Forelimb muscle (tissue), 1 donor: ENCODE results near the gene ADGRV1. TPM values are rescaled to one million over a fixed set of nuclear protein-coding genes. Genes with fewer than 3 reads are reported as not detected.
"Not testable (repeated sequence)": the region's sequence is repeated elsewhere in the genome, so short reads cannot be mapped to it uniquely, and the experiment has no call there.

Experiments
- DNase-seq: peaks from one replicate; pipeline ENCODE4 v3.0.0-alpha.2; 2013; ENCODE audit warnings: low read depth
- polyA plus RNA-seq: library from polyadenylated mRNA; unstranded; fragments of 120-200 nt; gene quantifications from one replicate; pipeline ENCODE4 v1.2.1, GENCODE V29; 2013; ENCODE audit not compliant: insufficient read length

ADGRV1 gene
- polyA plus RNA-seq, 1 donor, result 0.92 TPM

- no peak for DNase-seq
Measured at GRCh38 chr5:90551376-90551775, 7.2 kb upstream of the ADGRV1 start.

GRCh38 chr5:90553711-90554110 lies 4.9 kb upstream of the ADGRV1 start:
- DNase-seq, result no peak

GRCh38 chr5:90554358-90555006 lies 4.1 kb upstream of the ADGRV1 start:
- no peak for DNase-seq

DNA sequence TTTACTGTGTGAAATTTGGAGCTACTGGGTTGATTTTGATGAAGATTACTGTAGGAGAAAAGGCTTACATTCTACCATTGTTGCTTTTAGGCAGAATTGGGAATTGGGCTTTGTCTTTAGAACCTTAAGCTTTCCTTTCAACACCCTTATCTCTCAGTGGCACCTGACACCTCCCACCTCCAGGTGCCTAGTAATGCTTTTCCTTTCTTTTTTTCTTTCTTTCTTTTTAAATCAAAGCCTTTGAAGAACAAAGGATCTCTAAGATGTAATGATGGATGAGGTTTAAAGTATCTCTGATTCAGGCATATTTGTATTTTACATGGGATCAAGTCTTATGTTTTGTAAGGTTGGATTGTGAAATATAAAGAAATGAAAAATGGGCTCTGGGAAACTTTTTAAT lies 2.9 kb upstream of the ADGRV1 start:
- DNase-seq, result no peak

DNA sequence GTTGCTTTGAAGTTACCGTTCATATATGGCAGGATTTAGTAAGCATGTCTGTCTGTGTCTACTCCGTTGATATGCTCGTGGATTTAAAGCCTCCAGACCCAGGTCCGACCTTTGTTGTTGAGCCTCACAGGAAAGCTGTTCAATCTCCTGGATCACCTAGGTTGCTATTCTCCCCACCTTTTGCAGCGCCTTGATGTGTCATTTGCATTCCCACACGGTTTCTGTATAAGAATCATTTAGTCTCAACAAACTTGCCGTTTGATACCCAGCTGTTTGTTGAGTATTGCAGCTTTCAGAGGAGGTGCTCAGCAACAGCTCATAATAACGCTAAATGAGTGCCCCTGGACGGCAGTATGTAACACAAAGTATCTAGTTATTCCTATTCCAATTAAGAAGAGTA lies 1.2 kb upstream of the ADGRV1 start:
- DNase-seq, result no peak

GRCh38 chr5:90557871-90558270 lies 726 bp upstream of the ADGRV1 start:
- no peak for DNase-seq

DNA sequence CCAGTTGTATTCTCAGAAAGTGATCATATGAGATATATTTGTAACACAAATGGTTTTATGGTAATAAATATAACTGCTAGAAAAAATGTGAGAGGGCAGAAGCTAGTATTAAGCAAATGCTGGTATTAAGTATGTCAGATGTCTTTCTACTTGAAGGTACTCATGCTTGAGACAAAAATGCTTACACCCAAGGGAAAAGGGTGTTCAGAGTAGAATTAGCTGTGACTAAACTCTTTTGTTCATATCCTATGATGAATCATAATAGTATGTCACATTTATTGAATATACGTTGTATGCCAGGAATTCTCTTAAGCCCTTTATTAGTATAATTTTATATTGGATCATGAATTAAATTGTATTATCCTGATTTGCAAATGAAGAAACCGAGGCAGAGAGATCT lies 2.2 kb downstream of the ADGRV1 start:
- DNase-seq, result no peak

DNA sequence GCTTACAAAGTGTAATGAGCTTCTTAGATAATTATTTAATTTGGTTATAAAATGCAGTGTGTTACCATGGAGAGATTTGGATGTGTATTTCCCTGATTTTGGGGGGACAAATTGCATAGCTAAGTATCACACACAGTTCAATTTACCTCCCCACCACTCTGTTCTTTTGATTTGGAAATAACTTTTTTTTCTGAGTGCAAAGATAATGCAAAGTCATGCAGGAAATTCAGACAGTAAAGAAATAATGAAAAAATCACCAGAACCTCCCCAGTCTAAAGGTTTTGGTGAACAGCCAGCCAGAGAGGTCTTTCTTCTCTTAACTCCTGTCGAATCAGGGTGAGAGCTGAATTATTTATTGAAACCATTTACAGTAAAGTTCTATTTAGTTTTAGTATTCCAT lies 3.2 kb downstream of the ADGRV1 start:
- no peak for DNase-seq

DNA sequence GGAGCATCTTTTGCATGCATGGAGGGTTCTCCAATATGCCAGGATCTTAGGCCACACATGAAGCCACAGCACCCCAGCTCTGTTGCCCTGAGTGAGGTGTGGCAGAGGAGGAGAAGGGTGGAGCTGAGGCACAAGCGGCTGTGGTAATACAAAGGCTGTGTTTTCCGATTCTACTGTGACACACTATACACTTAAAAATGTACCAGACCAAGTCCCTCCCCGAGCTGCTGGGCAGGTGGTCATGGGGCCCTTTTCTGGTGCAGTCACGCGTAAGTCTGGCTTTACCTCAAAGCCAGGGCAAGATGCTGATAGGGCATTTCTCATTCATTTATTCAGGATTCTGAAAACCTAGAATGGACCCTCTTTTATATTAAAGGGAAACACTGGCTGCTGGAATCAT lies 3.7 kb downstream of the ADGRV1 start:
- DNase-seq, result no peak

GRCh38 chr5:90563108-90563507 lies 4.5 kb downstream of the ADGRV1 start:
- DNase-seq, result no peak

- DNase-seq, result no peak
Measured at GRCh38 chr5:90565491-90565890, 6.9 kb downstream of the ADGRV1 start.

DNA sequence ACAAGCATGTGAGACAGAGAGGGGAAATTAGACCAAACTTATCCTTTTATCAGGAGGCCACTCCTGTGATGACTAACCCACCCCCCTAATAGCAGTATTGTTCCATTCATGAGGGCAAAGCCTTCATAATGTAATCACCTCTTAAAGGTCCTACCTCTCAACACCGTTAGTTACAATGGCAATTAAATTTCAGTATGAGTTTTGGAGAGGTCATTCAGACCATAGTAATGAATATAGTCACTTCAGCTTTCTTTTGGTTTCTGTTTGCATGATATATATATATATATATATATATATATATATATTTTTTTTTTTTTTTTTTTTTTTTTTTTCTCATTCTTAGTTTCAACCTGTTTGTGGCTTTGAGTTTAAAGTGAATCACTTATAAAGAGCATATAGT lies 10.5 kb downstream of the ADGRV1 start:
- DNase-seq, result no peak

- DNase-seq, result no peak
Measured at GRCh38 chr5:90570034-90570433, 11.4 kb downstream of the ADGRV1 start.

DNA sequence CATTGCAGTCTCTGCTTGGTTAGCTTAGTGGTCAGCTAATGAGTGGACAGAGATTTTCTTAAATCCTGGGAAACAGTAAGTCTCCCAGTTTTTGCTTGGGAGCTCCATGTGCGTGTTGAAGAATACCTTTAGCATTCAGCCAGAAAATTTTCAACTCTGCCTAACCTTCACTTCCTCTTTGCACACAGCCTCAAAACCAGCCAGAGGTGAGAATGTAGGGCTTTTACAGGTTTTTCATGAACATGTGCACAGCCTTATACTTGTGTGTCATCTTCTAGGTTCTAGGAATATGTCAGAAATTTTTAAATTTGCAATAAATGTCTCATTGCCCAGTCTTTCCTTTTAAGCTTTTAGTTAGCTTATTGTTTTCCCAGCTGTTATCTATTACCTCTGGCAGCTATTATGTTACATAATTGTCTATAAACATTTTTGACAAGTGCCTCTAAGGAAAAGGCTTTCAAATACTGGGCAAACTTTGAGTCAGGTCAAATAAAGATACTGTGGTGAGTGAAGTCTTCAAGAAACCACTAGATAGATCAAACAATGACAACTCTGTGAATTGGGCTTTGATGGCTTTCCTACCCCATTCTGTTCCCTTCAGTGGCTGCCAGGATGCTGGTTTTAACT lies 12.7 kb downstream of the ADGRV1 start:
- no peak for DNase-seq

GRCh38 chr5:90575712-90576111 lies 17.1 kb downstream of the ADGRV1 start:
- DNase-seq, result no peak

GRCh38 chr5:90576566-90576965 lies 18.0 kb downstream of the ADGRV1 start:
- not testable (repeated sequence) for DNase-seq

- DNase-seq, result not testable (repeated sequence)
Measured at GRCh38 chr5:90579905-90580304, 21.3 kb downstream of the ADGRV1 start.

GRCh38 chr5:90581956-90582355 lies 23.4 kb downstream of the ADGRV1 start:
- no peak for DNase-seq

- no peak for DNase-seq
Measured at GRCh38 chr5:90585337-90585986, 26.9 kb downstream of the ADGRV1 start.

DNA sequence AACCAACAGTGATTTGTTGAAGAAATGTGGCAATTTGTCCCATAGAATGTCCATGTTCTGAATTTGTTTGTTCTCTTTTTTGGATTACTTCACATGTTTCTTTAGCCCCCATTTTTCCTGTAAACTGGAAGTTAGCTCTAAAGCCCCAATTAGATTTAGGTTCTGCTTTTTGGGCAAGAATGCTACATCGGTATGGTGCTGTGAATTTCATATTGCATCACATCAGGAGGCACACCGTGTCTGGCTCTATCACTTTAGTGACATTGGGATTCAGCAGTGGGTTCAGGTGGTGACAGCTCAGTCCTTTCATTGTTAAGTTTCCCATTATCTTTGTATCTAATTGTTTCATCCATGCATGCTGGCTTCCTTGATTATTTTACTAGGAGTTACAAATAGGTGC lies 27.9 kb downstream of the ADGRV1 start:
- DNase-seq, result no peak

DNA sequence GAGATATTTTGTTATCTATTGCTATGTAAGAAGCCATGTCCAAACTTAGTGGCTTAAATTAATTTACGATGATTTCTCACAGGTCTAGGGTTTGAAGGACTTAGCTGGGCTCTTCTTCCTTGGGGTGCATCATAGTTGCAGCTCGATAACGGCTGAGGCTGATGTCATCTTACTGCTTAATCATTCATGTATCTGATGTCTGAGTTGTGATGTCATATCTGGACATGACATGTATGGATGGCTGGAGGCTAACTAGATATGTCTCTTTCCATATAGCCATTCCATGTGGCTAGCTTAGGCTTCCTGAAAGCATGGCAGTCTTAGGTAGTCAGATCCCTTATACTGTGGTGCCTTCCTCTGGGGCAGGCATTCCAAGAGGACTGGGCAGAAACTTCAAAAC lies 31.6 kb downstream of the ADGRV1 start:
- DNase-seq, result no peak

DNA sequence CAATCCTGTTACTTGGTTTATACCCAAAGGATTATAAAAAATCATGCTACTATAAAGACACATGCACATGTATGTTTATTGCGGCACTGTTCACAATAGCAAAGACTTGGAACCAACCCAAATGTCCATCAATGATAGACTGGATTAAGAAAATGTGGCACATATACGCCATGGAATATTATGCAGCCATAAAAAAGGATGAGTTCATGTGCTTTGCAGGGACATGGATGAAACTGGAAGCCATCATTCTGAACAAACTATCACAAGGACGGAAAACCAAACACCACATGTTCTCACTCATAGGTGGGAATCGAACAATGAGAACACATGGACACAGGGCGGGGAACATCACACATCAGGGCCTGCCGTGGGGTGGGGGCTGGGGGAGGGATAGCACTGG lies 34.5 kb downstream of the ADGRV1 start:
- DNase-seq, result not testable (repeated sequence)

DNA sequence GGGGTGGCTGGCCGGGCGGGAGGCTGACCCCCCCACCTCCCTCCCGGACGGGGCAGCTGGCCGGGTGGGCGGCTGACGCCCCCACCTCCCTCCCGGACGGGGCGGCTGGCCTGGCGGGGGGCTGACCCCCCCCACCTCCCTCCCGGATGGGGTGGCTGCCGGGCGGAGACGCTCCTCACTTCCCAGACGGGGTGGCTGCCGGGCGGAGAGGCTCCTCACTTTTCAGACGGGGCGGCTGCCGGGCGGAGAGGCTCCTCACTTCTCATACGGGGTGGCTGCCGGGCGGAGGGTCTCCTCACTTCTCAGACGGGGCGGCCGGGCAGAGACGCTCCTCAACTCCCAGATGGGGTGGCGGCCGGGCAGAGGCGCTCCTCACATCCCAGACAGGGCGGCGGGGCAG lies 37.2 kb downstream of the ADGRV1 start:
- DNase-seq, result not testable (repeated sequence)
